ENCODE data around the gene ADGRG3.

Gene ADGRG3

GRCh38 chr16:57681950-57682728 lies 14.0 kb downstream of the ADGRG3 start:
- no peak for DNase-seq

GRCh38 chr16:57682809-57683635 lies 14.9 kb downstream of the ADGRG3 start:
- no peak for DNase-seq

- DNase-seq = no peak
These were observed 15.8 kb downstream of the ADGRG3 start for GRCh38 chr16:57683636-57684545.

- no peak for DNase-seq
These were observed 16.7 kb downstream of the ADGRG3 start for GRCh38 chr16:57684626-57685358.

GRCh38 chr16:57685633-57686032 lies 17.5 kb downstream of the ADGRG3 start:
- no peak for DNase-seq

- no peak for DNase-seq
These were observed 18.5 kb downstream of the ADGRG3 start for GRCh38 chr16:57686577-57686976.

- DNase-seq = no peak
These were observed 19.3 kb downstream of the ADGRG3 start for GRCh38 chr16:57687363-57687929.

- DNase-seq = no peak
These were observed 20.4 kb downstream of the ADGRG3 start for GRCh38 chr16:57688487-57688986.

- no peak for DNase-seq
These were observed 21.1 kb downstream of the ADGRG3 start for GRCh38 chr16:57688987-57689761.

GRCh38 chr16:57689762-57690558 lies 21.9 kb downstream of the ADGRG3 start:
- no peak for DNase-seq

- no peak for DNase-seq
These were observed 22.8 kb downstream of the ADGRG3 start for GRCh38 chr16:57690782-57691471.

- no peak for DNase-seq
These were observed 24.5 kb downstream of the ADGRG3 start for GRCh38 chr16:57692636-57693035.

- no peak for DNase-seq
These were observed 25.4 kb downstream of the ADGRG3 start for GRCh38 chr16:57693550-57693949.

GRCh38 chr16:57694231-57694724 lies 26.2 kb downstream of the ADGRG3 start:
- no peak for DNase-seq

- no peak for DNase-seq
These were observed 26.9 kb downstream of the ADGRG3 start, which contains the start of gene DRC7 for GRCh38 chr16:57694725-57695679. DRC7 (plus strand) TSS chr16:57694806; CDS start chr16:57697950, 3,144 bp downstream.

GRCh38 chr16:57695680-57696069 lies 27.6 kb downstream of the ADGRG3 start:
- no peak for DNase-seq

- no peak for DNase-seq
These were observed 28.1 kb downstream of the ADGRG3 start for GRCh38 chr16:57696240-57696639.

Measured in NCI-H1048 (cell line).